KOPT-K1 (cell line): Measurements from ENCODE around the gene WAPL.
"Not testable (repeated sequence)": the region's sequence is repeated elsewhere in the genome, so short reads cannot be mapped to it uniquely, and the experiment has no call there.

Experiments
- H3K27ac ChIP-seq: fragments of 200-600 bp; sonication (generic); 2 replicates; pipeline ENCODE4 v1.5.1; 2016; ENCODE audit warnings: antibody characterized with exemption, mild to moderate bottlenecking, low read depth, low read length; ENCODE audit not compliant: poor library complexity, severe bottlenecking
- H3K36me3 ChIP-seq: fragments of 200-600 bp; sonication (generic); 2 replicates; pipeline ENCODE4 v1.5.1; 2017; ENCODE audit warnings: antibody characterized with exemption, mild to moderate bottlenecking, low read length, moderate library complexity; ENCODE audit not compliant: insufficient read depth
- H3K9me3 ChIP-seq: fragments of 200-600 bp; sonication (generic); 2 replicates; pipeline ENCODE4 v1.5.1; 2017; ENCODE audit warnings: antibody characterized with exemption, low read length, mild to moderate bottlenecking; ENCODE audit not compliant: insufficient read depth, poor library complexity, severe bottlenecking

Gene WAPL, protein sequence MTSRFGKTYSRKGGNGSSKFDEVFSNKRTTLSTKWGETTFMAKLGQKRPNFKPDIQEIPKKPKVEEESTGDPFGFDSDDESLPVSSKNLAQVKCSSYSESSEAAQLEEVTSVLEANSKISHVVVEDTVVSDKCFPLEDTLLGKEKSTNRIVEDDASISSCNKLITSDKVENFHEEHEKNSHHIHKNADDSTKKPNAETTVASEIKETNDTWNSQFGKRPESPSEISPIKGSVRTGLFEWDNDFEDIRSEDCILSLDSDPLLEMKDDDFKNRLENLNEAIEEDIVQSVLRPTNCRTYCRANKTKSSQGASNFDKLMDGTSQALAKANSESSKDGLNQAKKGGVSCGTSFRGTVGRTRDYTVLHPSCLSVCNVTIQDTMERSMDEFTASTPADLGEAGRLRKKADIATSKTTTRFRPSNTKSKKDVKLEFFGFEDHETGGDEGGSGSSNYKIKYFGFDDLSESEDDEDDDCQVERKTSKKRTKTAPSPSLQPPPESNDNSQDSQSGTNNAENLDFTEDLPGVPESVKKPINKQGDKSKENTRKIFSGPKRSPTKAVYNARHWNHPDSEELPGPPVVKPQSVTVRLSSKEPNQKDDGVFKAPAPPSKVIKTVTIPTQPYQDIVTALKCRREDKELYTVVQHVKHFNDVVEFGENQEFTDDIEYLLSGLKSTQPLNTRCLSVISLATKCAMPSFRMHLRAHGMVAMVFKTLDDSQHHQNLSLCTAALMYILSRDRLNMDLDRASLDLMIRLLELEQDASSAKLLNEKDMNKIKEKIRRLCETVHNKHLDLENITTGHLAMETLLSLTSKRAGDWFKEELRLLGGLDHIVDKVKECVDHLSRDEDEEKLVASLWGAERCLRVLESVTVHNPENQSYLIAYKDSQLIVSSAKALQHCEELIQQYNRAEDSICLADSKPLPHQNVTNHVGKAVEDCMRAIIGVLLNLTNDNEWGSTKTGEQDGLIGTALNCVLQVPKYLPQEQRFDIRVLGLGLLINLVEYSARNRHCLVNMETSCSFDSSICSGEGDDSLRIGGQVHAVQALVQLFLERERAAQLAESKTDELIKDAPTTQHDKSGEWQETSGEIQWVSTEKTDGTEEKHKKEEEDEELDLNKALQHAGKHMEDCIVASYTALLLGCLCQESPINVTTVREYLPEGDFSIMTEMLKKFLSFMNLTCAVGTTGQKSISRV (N-terminal part only)

DNA sequence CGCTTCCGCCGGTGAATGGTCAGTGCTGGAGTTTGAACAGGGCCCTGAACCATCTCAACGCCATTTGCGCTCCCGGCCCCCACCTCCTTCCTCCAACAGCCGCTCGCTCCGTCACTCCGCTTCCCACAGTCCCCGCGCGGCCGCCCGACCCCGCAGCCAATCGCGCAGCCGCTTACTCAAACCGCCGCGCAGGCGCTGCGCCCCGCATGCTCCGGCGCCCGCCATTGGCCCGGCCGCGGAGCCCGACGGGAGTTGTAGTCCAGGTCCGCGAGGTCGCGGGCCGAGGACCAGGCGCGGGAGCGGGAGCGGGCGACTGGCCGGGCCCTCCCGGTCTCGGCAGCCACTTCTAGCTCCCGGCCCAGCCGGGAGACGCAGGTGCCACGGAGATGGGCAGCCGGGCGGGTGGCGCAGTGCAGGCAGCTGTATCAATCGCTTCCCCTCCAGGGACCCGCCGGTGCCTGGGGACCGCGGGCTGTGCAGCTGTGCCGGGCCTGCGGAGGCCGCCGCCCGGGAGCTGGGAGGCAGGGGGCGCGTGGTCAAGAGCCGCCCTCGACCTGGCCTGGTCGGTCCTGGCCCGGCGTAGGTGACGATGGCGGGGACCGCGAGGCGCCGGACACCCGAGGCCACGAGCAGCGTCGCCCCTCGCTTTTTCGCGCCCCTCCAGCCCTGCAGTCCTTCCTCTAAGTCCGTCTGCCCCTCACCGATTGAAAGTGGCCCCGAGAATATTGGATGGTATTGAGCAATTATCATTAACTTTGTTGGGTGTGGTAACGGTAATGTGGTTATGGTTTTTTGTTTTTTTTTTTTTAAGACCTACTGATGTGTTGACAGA, at the start of gene WAPL:
Gene WAPL, minus strand, starts transcription at position 115 of the 832 bp plus-strand sequence. CDS start 3,723 bp downstream, outside the sequence.
- Histone ChIP-seq H3K36me3 (peaks cover 20% of the 10 kb centered on the region), H3K9me3 (no peaks in the 10 kb centered on the region)

DNA sequence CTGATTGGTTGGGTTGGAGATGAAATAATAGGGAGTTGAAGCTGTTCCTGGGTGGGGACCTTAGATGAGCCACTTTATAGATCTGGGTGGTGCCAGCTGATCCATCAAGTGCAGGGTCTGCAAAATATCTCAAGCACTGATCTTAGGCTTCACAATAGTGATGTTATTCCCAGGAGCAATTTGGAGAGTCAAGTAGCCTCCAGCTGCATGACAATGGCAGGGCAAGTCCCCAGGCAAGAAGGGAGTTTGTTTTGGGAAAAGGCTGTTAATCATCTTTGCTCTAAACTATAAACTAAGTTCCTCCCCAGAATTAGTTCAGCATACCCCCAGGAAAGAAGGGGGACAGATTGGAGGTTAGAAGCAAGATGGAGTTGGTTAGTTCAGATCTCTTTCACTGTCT, 47.7 kb upstream of the WAPL start:
- H3K36me3 ChIP-seq = no peaks in the 10 kb centered on the region
- peaks cover 9% of the 10 kb centered on the region for H3K9me3 ChIP-seq
- no peak overlapping the region for H3K27ac ChIP-seq

More for the DNA sequence above, at the start of gene WAPL:
- H3K27ac ChIP-seq = peak within 1 kb of the TSS; percentile 87

DNA sequence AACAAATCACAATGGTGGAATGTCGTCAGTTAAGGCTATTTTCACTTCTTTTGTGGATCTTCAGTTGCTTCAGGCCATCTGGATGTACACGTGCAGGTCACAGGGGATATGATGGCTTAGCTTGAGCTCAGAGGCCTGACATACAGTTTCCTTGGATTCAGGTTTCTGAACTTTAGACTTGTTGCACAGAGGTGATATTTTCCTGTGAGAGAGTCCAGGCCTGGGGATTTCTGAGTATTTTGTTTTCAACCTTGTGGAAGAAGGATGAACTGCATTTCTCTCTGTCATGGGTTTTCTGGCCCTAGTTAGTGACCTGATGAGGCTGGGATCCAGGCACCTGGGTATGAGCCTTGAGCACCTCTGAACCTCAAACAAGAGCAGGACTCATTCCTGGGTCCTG, 44.9 kb upstream of the WAPL start:
- not testable (repeated sequence) for H3K36me3 ChIP-seq, H3K27ac ChIP-seq, H3K9me3 ChIP-seq

DNA sequence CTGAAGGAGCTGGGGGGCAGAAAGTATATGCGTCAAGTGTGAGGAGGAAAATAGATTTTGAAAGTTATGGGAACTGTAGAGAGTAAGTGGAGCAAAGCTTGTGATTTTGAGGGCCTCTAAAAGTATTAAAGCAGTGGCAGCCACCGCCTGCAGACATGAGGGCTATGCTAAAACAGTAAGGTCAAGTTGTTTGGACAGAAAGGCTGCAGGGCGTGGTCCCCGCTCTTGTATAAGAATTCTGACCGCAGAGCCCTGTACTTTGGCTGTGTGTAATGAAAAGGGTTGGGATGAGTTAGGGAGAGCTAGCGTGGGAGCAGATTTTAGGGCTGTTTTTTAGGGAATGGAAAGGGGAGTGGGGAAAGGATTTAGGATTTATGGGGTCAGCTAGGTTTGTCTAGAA, 41.7 kb upstream of the WAPL start:
- H3K36me3 ChIP-seq, H3K9me3 ChIP-seq, H3K27ac ChIP-seq: not testable (repeated sequence)

DNA sequence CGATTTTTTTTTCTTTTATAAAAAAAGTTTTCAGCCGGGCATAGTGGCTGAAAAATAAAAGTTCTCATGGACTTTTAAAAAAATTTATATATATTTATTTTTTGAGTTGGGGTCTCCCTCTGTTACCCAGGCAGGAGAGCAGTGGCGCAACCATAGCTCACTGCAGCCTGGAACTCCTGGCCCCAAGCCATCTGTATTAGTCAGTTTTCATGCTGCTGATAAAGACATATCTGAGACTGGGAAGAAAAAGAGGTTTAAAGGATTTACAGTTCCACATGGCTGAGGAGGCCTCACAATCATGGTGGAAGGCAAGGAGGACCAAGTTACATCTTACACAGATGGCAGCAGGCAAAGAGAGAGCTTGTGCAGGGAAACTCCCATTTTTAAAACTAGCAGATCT, 37.1 kb upstream of the WAPL start:
- not testable (repeated sequence) for H3K27ac ChIP-seq, H3K36me3 ChIP-seq, H3K9me3 ChIP-seq

DNA sequence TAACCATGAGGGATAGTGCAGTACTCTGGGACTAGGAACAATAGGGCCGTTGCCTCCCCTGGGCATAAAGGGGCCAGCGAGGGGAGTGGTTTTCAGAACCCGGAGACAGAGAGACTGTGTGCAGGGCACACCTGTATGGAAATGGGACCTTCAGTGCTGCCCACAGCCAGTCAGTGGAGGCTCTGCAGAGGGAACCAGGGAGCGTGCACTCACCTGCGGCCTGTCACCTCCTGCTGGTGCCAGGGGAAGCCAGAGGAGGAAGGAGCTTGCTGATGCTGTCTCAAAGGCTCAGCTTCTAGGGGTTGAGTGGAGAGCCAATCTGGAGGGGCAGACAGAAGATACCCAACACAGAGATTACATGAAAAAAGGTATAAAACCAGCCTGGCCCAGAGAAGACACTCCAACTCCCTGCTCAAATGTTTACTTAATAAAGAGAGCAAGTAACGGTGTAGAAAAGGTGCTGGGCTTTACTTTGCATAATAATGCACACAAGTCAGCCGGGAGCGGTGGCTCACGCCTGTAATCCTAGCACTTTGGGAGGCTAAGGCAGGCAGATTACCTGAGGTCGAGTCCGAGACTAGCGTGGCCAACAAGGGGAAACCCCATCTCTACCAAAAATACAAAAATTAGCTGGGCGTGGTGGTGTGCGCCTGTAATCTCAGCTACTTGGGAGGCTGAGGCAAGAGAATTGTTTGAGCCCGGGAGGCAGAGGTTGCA, 35.5 kb upstream of the WAPL start:
- Histone ChIP-seq H3K27ac (no peak overlapping the region), H3K36me3 (no peaks in the 10 kb centered on the region), H3K9me3 (no peaks in the 10 kb centered on the region)

DNA sequence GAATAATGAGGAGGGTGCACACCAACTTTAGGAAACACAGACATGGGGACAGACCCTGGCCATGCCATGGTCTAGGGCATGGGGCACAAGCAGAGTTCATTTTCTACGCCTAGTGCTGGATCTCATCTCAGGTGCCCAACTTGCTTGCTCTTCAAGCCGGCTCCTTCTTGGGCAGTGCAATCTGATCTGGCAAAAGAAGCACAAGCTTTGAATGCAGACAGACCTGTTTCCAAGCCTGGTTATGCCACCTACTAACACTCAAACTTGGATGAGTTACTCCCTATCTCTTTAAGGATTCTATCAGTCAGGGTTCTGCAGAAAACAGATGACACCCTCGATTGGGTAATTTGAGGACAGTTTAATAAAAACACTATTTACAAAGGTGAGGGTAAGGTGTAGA, 34.9 kb upstream of the WAPL start:
- Histone ChIP-seq H3K9me3 (no peaks in the 10 kb centered on the region), H3K27ac (no peak overlapping the region), H3K36me3 (no peaks in the 10 kb centered on the region)

DNA sequence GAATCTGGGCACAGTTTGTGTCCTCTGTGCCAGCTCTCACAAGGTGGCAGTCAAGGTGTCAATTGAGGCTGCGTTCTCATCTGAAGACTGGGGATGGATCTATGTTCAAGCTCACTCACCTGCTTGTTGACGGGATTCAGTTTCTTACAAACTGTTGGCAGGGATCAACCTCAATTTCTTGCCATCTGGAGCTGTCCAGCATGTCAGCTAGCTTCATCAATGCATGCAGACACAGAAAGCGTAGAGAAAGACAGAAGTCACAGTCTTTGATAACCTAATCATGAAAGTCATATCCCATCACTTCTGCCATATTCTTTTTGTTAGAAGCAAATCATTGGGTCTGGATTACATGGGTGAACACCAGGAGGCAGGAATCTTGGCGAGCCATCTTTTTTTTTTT, 32.0 kb upstream of the WAPL start:
- no peaks in the 10 kb centered on the region for H3K36me3 ChIP-seq

DNA sequence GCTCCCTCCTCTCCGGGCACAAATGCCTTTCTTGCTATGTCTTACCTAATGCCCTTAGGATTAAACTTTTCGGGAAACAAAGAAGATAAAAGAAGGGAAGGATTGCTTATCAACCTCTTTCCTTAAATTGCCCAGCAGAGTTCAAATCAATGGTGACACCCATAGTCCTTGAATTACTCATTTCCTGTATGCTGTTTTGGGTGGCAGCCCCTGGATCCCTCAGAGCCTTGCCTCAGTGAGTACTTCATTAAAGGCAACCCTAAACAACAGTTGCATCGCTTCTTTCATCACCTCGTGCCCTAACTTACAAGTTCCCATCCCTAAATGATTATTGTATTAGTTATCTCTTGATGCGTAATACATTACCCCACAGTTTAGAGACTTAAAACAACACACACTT, 31.6 kb upstream of the WAPL start:
- no peaks in the 10 kb centered on the region for H3K9me3 ChIP-seq
- no peak overlapping the region for H3K27ac ChIP-seq
- no peaks in the 10 kb centered on the region for H3K36me3 ChIP-seq

More for the DNA sequence above, 32.0 kb upstream of the WAPL start:
- H3K27ac ChIP-seq = no peak overlapping the region
- H3K9me3 ChIP-seq = no peaks in the 10 kb centered on the region

DNA sequence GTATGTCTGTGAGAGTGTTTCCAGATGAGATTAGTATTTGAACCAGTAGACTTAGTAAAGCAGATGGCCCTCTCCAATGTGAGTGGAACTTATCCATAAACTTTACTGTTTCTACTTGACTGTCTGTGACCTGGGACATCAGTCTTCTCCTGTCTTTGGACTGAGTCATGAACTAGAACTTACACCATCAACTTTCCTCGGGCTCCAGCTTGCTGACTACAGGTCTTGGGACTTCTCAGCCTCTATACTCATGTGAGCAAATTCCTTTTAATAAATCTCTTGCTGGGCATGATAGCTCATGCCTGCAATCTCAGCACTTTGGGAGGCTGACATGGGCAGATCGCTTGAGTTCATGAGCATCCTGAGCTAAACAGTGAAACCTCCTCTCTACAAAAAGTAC, 25.7 kb upstream of the WAPL start:
- Histone ChIP-seq H3K27ac (no peak overlapping the region), H3K36me3 (no peaks in the 10 kb centered on the region), H3K9me3 (no peaks in the 10 kb centered on the region)

DNA sequence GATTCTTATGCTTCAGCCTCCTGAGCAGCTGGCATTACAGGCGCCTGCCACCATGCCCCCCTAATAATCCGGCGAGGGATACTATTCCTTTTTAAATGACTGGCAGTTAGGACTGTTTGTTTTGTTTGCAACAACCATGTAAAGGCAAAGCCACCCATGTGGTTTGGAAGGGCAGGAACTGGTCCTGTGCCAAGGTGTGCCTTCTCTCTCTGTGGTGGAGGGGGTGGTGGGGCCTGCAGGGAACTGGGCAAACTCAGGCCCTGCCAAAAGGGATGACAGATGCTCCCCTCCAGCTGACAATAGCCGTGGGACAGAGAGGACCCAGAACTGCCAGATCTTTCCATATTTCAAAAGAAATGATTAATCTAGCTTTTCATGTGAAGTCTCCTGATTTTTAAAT, 23.5 kb upstream of the WAPL start:
- H3K27ac ChIP-seq = no peak overlapping the region
- H3K36me3 ChIP-seq = no peaks in the 10 kb centered on the region

DNA sequence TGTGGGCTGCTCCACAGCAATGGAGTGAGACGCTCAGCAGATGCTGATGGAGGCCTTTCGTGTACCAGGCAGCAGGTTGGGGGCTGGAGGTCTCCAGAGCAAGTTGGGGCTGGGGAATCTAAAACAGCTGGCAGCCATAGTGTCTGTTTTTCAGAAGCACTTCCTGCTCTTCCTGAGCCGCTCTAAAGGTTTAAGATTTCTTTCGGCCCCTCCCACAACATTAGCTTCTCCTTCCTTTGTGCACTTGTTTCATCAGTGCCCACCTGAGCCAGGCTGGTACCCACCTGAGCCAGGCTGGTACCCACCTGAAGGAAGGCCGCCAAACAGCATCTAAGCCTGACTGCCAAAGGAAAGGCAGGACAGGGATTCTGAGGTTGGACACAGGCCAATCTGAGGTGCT, 18.4 kb upstream of the WAPL start:
- H3K27ac ChIP-seq = no peak overlapping the region
- no peaks in the 10 kb centered on the region for H3K9me3 ChIP-seq
- H3K36me3 ChIP-seq = no peaks in the 10 kb centered on the region

More for the DNA sequence above, 23.5 kb upstream of the WAPL start:
- no peaks in the 10 kb centered on the region for H3K9me3 ChIP-seq

DNA sequence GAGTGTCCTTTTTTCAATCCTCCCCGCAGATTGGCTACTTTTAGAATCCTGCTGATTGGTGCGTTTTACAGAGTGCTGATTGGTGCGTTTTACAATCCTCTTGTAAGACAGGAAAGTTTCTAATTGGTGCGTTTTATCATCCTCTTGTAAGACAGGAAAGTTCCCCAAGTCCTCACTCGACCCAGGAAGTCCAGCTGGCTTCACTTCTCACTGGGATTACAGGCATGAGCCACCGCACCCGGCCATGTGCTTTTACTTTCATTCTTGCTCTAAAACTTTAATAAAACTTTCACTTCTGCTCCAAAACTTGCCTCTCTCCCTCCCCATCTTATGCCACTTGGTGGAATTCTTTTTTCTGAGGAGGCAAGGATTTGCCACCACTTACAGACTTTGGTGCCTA, 17.0 kb upstream of the WAPL start:
- H3K9me3 ChIP-seq = no peaks in the 10 kb centered on the region
- H3K36me3 ChIP-seq = no peaks in the 10 kb centered on the region
- no peak overlapping the region for H3K27ac ChIP-seq

DNA sequence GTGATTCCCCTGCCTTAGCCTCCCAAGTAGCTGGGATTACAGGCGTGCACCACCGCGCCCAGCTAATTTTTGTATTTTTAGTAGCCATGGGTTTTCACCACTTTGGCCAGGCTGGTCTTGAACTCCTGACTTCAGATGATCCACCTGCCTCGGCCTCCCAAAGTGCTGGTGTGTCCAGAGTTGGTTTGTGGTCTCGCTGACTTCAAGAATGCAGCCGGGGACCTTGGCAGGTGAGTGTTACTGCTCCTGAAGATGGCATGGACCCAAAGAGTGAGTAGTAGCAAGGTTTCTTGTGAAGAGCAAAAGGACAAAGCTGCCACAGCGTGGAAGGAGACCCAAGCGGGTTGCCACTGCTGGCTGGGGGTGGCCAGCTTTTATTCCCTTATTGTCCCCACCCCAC, 16.4 kb upstream of the WAPL start:
- not testable (repeated sequence) for H3K36me3 ChIP-seq, H3K9me3 ChIP-seq, H3K27ac ChIP-seq
